HL-60 (cell line): ENCODE data around the gene KRT17.

Experiments used
- DNase-seq, 2 experiments: peaks; one replicate each; pipeline ENCODE4 v3.0.0-alpha.2; 2010 to 2020; ENCODE audit warnings: low read depth in 1 of 2, low spot score in 1 of 2
- H3K27ac ChIP-seq: fragments of 250-450 bp; sonication (Bioruptor Pico); replicated peaks from 2 replicates; pipeline ENCODE4 v1.5.1; 2020; ENCODE audit warnings: mild to moderate bottlenecking, moderate library complexity
- H3K27me3 ChIP-seq: fragments of 250-450 bp; sonication (Bioruptor Pico); 2 replicates; pipeline ENCODE4 v1.5.1; 2021; ENCODE audit warnings: mild to moderate bottlenecking, moderate library complexity; ENCODE audit not compliant: insufficient read depth, poor library complexity, severe bottlenecking
- H3K4me3 ChIP-seq: replicated peaks from 2 replicates; pipeline ENCODE4 v1.5.1; 2011; ENCODE audit warnings: mild to moderate bottlenecking, control low read depth, low read length; ENCODE audit not compliant: insufficient read depth
- GABPA ChIP-seq: IDR thresholded peaks from 2 replicates; pipeline ENCODE4 v1.6.1; 2012; ENCODE audit warnings: low read depth
- POLR2AphosphoS5 ChIP-seq: IDR thresholded peaks from 2 replicates; pipeline ENCODE4 v1.6.1; 2012; ENCODE audit warnings: low read depth
- SPI1 ChIP-seq: IDR thresholded peaks from 2 replicates; pipeline ENCODE4 v1.6.1; 2012; ENCODE audit warnings: low read depth, mild to moderate bottlenecking, borderline replicate concordance
- TF ChIP-seq, protein P1 (sequence below): IDR thresholded peaks from 2 replicates; pipeline ENCODE4 v1.6.1; 2012; ENCODE audit warnings: low read depth; ENCODE audit not compliant: insufficient replicate concordance
- TF ChIP-seq, protein P2 (sequence below): IDR thresholded peaks from one replicate; pipeline ENCODE4 v1.5.1; 2011; ENCODE audit warnings: low read length, control low read depth, inconsistent platforms; ENCODE audit not compliant: insufficient read depth

Gene KRT17

DNA sequence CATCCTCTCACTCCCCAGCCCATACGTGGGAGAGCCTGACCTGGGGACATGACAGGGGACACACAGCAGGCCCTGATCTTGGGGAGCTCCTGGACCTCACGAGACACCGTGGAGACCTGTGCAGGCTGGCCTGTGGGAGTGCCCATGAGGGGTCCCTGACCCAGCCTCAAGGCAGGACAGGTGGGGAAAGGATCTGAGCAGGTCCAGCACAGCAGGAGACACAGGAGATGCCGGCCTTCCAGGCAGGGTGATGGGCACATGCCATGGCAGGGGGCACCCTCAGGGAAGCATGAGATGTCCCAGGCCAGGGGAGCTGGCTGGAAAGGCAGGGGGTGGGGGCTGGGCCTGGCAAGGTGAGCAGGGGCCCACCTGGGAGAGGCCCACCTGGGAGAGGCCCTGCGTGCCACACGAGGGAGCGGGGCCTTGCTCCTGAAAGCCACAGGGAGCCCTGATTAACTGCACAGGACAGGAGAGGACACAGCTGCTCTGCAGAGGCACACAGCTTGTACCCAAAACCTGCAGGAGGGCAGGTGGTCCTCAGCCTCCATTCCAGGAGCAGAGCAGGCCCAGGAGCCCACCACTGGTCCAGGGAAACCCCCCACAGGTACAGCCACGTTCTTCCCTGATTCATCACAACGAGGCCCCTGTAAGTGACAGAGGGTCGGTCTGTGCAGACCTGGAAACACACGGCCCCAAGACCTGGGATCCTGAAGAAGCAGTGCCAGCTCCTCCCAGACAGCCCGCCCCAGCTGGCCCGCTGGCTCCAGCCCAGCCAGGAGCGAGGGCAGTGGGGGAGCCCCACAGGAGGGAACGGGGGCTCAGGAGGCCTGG lies 26.6 kb upstream of the KRT17 start:
- no peaks in the 10 kb centered on the region for H3K27me3 ChIP-seq
- no peak overlapping the region for H3K27ac ChIP-seq
- TF ChIP-seq SPI1 (no peak), GABPA (no peak), POLR2AphosphoS5 (no peak)
- TF ChIP-seq, protein P1, sequence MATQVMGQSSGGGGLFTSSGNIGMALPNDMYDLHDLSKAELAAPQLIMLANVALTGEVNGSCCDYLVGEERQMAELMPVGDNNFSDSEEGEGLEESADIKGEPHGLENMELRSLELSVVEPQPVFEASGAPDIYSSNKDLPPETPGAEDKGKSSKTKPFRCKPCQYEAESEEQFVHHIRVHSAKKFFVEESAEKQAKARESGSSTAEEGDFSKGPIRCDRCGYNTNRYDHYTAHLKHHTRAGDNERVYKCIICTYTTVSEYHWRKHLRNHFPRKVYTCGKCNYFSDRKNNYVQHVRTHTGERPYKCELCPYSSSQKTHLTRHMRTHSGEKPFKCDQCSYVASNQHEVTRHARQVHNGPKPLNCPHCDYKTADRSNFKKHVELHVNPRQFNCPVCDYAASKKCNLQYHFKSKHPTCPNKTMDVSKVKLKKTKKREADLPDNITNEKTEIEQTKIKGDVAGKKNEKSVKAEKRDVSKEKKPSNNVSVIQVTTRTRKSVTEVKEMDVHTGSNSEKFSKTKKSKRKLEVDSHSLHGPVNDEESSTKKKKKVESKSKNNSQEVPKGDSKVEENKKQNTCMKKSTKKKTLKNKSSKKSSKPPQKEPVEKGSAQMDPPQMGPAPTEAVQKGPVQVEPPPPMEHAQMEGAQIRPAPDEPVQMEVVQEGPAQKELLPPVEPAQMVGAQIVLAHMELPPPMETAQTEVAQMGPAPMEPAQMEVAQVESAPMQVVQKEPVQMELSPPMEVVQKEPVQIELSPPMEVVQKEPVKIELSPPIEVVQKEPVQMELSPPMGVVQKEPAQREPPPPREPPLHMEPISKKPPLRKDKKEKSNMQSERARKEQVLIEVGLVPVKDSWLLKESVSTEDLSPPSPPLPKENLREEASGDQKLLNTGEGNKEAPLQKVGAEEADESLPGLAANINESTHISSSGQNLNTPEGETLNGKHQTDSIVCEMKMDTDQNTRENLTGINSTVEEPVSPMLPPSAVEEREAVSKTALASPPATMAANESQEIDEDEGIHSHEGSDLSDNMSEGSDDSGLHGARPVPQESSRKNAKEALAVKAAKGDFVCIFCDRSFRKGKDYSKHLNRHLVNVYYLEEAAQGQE: no peak
- TF ChIP-seq, protein P2, sequence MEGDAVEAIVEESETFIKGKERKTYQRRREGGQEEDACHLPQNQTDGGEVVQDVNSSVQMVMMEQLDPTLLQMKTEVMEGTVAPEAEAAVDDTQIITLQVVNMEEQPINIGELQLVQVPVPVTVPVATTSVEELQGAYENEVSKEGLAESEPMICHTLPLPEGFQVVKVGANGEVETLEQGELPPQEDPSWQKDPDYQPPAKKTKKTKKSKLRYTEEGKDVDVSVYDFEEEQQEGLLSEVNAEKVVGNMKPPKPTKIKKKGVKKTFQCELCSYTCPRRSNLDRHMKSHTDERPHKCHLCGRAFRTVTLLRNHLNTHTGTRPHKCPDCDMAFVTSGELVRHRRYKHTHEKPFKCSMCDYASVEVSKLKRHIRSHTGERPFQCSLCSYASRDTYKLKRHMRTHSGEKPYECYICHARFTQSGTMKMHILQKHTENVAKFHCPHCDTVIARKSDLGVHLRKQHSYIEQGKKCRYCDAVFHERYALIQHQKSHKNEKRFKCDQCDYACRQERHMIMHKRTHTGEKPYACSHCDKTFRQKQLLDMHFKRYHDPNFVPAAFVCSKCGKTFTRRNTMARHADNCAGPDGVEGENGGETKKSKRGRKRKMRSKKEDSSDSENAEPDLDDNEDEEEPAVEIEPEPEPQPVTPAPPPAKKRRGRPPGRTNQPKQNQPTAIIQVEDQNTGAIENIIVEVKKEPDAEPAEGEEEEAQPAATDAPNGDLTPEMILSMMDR: no peak
- DNase-seq: no peak
- no peak overlapping the region for H3K4me3 ChIP-seq

DNA sequence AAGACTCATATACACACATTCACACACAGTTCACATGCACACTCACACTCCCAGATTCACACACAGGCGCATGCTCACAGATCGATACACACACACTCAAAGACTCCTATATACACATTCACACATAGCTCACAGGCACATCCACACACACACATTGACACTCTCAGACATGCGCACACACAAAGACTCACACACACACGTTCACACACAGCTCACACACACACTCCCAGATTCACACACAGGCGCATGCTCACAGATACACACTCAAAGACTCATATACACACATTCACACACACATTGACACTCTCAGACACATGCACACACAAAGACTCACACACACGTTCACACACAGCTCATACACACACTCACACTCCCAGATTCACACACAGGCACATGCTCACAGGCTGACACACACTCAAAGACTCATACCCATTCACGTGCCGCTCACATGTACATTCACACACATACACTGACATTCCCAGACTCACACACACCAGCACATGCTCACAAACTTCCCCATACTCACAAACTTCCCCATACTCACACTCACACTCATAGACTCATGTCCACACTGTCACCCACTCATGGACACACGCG lies 25.6 kb upstream of the KRT17 start:
- TF ChIP-seq POLR2AphosphoS5 (no peak), GABPA (no peak), SPI1 (no peak)
- TF ChIP-seq, protein P1: no peak
- TF ChIP-seq, protein P2: no peak
- no peaks in the 10 kb centered on the region for H3K27me3 ChIP-seq
- no peak overlapping the region for H3K4me3 ChIP-seq
- DNase-seq: no peak
- H3K27ac ChIP-seq: no peak overlapping the region

DNA sequence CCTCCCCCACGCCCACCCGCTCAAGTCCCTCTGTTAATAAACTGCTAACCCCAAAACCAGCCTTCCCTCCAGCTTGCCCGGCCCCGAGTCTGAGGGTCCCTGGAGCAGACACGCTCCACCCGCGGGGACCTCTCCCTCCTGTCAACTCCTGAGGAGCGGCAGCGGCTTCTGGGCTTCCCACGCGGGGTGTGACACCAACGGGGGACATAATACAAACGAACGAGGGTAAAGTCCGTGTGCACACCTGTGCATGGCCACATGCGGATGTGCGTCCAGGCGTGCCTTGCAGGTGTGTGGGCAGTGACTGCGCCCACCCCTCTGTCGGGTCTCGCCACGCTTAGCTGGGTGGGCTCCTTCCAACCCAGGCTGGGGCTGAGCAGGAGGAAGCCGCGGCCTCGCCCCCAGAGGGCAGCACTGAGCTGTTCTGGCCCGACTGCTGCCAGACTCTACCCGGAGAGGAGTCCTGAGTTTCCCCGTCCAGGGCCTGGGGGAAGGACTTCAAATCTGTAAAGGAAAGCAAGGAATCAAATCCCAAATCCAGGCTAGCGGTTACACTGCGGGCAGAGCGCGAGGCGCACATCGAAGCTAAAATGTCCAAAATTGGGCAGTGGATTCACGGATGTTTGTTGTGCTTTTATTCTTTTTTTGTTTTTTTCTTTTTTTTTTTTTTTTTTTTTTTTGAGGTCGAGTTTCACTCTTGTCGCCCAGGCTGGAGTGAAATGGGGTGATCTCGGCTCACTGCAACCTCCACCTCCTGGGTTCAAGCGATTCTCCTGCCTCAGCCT lies 24.2 kb upstream of the KRT17 start:
- peak; percentile 62 to 82 for DNase-seq
- TF ChIP-seq, protein P2: peak; percentile 84
- TF ChIP-seq, protein P1: no peak
- no peak for TF ChIP-seq SPI1
- Histone ChIP-seq H3K27ac (no peak overlapping the region), H3K27me3 (no peaks in the 10 kb centered on the region), H3K4me3 (peak overlapping the region; percentile 20)
